HepG2 (cell line): ENCODE results near the gene WNK2. TPM values are rescaled to one million over a fixed set of nuclear protein-coding genes. Genes with fewer than 3 reads are reported as not detected.
A peak's percentile ranks its signal among the peaks of the same experiment; 100 is the strongest.

Source experiments
- ARHGAP35 ChIP-seq: sonication (generic); formaldehyde crosslinking; IDR thresholded peaks from 2 replicates; pipeline ENCODE4 v1.9.0; 2022; ENCODE audit warnings: mild to moderate bottlenecking, inconsistent platforms, moderate library complexity, missing genetic modification reagents, borderline replicate concordance
- ARNT ChIP-seq: fragments of 450-650 bp; IDR thresholded peaks from 2 replicates; pipeline ENCODE4 v1.6.1; 2017
- ELK4 ChIP-seq: sonication (generic); formaldehyde crosslinking; IDR thresholded peaks from 2 replicates; pipeline ENCODE4 v1.9.0; 2021; ENCODE audit warnings: missing genetic modification reagents, borderline replicate concordance
- HNRNPL ChIP-seq: fragments of 200-400 bp; formaldehyde crosslinking; IDR thresholded peaks from 2 replicates; pipeline ENCODE4 v1.6.1; 2017; ENCODE audit warnings: mild to moderate bottlenecking, low read depth, low read length
- KLF12 ChIP-seq: sonication (generic); formaldehyde crosslinking; IDR thresholded peaks from 2 replicates; pipeline ENCODE4 v1.4.0; 2020; ENCODE audit warnings: missing genetic modification reagents, borderline replicate concordance
- NFAT5 ChIP-seq: sonication (generic); formaldehyde crosslinking; IDR thresholded peaks from 2 replicates; pipeline ENCODE4 v1.4.0; 2020; ENCODE audit warnings: missing genetic modification reagents
- ONECUT2 ChIP-seq: sonication (generic); formaldehyde crosslinking; IDR thresholded peaks from 2 replicates; pipeline ENCODE4 v1.4.0; 2020; ENCODE audit warnings: missing genetic modification reagents
- SETDB1 ChIP-seq: sonication (generic); formaldehyde crosslinking; IDR thresholded peaks from 2 replicates; pipeline ENCODE4 v1.5.1; 2020; ENCODE audit warnings: missing genetic modification reagents, mild to moderate bottlenecking, borderline replicate concordance
- SNAPC4 ChIP-seq: sonication (generic); formaldehyde crosslinking; IDR thresholded peaks from 2 replicates; pipeline ENCODE4 v1.4.0; 2020; ENCODE audit warnings: mild to moderate bottlenecking, missing genetic modification reagents
- ZBTB42 ChIP-seq: sonication (generic); formaldehyde crosslinking; IDR thresholded peaks from 2 replicates; pipeline ENCODE4 v1.5.0; 2020; ENCODE audit warnings: mild to moderate bottlenecking, missing genetic modification reagents
- ZNF136 ChIP-seq: sonication (generic); formaldehyde crosslinking; IDR thresholded peaks from 2 replicates; pipeline ENCODE4 v1.8.1; 2022; ENCODE audit warnings: low read depth, mild to moderate bottlenecking, moderate library complexity, missing genetic modification reagents
- ZNF547 ChIP-seq: sonication (generic); formaldehyde crosslinking; IDR thresholded peaks from 2 replicates; pipeline ENCODE4 v1.5.1; 2020; ENCODE audit warnings: mild to moderate bottlenecking, missing genetic modification reagents
- ZNF607 ChIP-seq: sonication (generic); formaldehyde crosslinking; IDR thresholded peaks from 2 replicates; pipeline ENCODE4 v1.5.1; 2020; ENCODE audit warnings: missing genetic modification reagents, mild to moderate bottlenecking, borderline replicate concordance
- ZNF772 ChIP-seq: sonication (generic); formaldehyde crosslinking; IDR thresholded peaks from 2 replicates; pipeline ENCODE4 v1.5.0; 2020; ENCODE audit warnings: mild to moderate bottlenecking, missing genetic modification reagents
- polyA plus RNA-seq, 8 experiments: library from polyadenylated mRNA; depleted of rRNA in 3 of 8; stranded (reverse) in 7 of 8; unstranded in 1 of 8; fragments of >200 nt; fragmentation: Illumina TruSeq in 4 of 8; extraction: Trizol in 4 of 8; gene quantifications; 2 replicates each; pipeline versions ENCODE4 v1.2.1 to v1.2.3, GENCODE V29; 2011 to 2016; ENCODE audit warnings: low read depth in 4 of 8, missing spikeins in 1 of 8, mixed read lengths in 1 of 8; ENCODE audit not compliant: insufficient read depth in 1 of 8
- total RNA-seq, 5 experiments: library from RNA; depleted of rRNA; stranded (reverse); fragments of >200 nt; fragmentation: Illumina TruSeq; extraction: Trizol; gene quantifications; 2 replicates each; pipeline ENCODE4 v1.2.3, GENCODE V29; 2016; ENCODE audit warnings: low read depth in 1 of 5
- TF ChIP-seq, protein P1 (sequence below): sonication (generic); formaldehyde crosslinking; IDR thresholded peaks from 2 replicates; pipeline ENCODE4 v1.4.0; 2020; ENCODE audit warnings: mild to moderate bottlenecking, missing genetic modification reagents

The WNK2 gene
- total and polyA plus RNA-seq, 2 of the 13 experiments (the other 11 are each of a cell fraction or from before 2014, with no cell fraction given), result 10.5 to 12.0 TPM

DNA sequence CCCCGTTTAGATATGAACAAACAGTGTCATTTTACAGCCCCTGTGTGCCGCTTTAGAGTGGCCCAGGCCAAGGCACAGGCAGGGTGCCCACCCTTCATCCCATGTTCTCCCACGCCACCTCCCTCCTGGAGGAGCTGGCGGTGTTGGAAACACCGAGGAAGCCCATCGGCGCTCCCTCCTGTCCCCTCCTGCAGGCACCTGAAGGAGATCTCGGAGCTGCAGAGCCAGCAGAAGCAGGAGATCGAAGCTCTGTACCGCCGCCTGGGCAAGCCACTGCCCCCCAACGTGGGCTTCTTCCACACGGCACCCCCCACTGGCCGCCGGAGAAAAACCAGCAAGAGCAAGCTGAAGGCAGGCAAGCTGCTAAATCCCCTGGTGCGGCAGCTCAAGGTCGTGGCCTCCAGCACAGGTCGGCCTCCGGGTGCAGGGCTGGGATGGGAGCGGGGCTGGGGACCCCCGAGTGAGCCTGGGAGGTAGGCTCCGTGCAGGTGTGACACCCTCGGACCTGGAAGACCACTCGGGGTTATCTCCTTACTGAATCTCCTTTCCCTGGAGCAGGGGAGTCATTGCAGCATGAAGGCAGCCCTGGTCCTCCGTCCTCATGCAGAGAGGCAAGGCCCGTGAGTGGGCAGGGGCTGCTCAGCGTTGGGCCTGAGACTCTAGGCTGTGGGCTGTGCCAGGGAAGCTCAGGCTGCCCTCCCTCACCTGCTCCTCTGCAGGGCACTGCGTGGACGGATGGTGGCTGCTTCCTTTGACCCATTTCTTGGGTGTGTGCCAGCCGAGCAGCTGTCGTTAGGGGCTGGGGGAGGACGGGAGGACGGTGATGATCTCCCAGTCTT is 113.9 kb downstream of the WNK2 start (continued):
- TF ChIP-seq SETDB1 (CRISPR knock-in tag), result 0 out of 2 replicates have a peak, but pooled peaks have one; percentile 38
- TF ChIP-seq SNAPC4 (CRISPR knock-in tag), result no peak
- no peak for TF ChIP-seq ARHGAP35 (CRISPR knock-in tag)
- 0 out of 2 replicates have a peak, but pooled peaks have one; percentile 13 for TF ChIP-seq ZNF136
- no peak for TF ChIP-seq KLF12
- TF ChIP-seq NFAT5 (CRISPR knock-in tag), result no peak
- TF ChIP-seq ZNF547 (CRISPR knock-in tag), result peak; percentile 49; the same call in 1 of the 2 replicates
- TF ChIP-seq, protein P1, sequence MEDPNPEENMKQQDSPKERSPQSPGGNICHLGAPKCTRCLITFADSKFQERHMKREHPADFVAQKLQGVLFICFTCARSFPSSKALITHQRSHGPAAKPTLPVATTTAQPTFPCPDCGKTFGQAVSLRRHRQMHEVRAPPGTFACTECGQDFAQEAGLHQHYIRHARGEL (CRISPR knock-in tag), result 0 out of 2 replicates have a peak, but pooled peaks have one; percentile 54
- no peak for TF ChIP-seq ELK4 (CRISPR knock-in tag)
- 0 out of 2 replicates have a peak, but pooled peaks have one; percentile 57 for TF ChIP-seq ZBTB42 (CRISPR knock-in tag)
- TF ChIP-seq HNRNPL, result 0 out of 2 replicates have a peak, but pooled peaks have one; percentile 25
- TF ChIP-seq ONECUT2 (CRISPR knock-in tag), result no peak
- no peak for TF ChIP-seq ARNT
- peak; percentile 27; the same call in 1 of the 2 replicates for TF ChIP-seq ZNF607 (CRISPR knock-in tag)
- TF ChIP-seq ZNF772 (CRISPR knock-in tag), result peak; percentile 47; the same call in 1 of the 2 replicates
